ENCODE results near the gene DNAJC25.
A peak's percentile ranks its signal among the peaks of the same experiment; 100 is the strongest.
"Not testable (repeated sequence)": the region's sequence is repeated elsewhere in the genome, so short reads cannot be mapped to it uniquely, and the experiment has no call there.

The DNAJC25 gene

DNA sequence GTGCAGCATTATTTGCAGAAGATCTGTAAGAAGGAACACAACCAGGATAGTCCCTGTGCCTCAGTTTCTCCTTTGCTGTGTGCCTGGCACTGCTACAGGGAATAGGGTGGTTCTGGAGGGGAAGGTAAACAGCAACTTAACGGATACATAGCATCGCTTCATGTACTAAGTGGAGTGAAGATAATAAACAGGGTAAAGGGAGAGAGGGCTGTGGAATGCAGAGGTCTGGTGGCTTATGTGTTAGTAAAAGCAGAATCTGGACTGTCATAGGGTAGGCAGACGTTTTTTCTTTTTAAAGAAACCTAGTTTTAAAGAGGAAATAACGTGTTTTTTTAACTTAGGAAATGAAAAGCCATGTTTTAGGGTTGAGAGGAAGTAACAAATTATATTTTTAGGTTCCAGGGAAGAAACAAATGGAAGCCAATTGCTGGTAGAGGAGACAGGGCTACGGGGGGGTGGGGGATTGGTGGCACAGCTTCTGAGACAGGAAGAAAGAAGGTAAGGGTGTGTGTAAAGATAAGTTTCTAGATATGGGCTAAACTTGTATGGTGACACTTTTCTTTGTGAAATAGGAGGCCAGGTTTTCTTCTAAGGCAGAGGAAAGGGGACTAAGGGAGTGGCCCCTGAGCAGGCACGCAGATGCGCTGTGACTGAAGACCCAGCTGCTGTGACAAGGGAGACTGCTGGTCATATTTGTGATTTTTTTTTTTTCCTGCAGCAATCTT, 31.6 kb downstream of the DNAJC25 start:
- Histone ChIP-seq H3K27me3 (ENCODE audit: low read depth, low read length) (no peaks in the 10 kb centered on the region), H3K27ac (ENCODE audit: low read length) (peak overlapping the region; percentile 44), H3K9ac (ENCODE audit: low read length) (peak overlapping the region; percentile 85), H4K20me1 (ENCODE audit: insufficient read depth, low read length) (peaks cover 28% of the 10 kb centered on the region), H2AFZ (ENCODE audit: low read depth, low read length) (no peak overlapping the region), H3K4me3 (ENCODE audit: low read length) (peak overlapping the region; percentile 85), H3K4me2 (ENCODE audit: low read length) (peak overlapping the region; percentile 86), H3K36me3 (replicated peaks; ENCODE audit: low read depth, low read length) (peaks cover 32% of the 10 kb centered on the region), H3K9me3 (ENCODE audit: insufficient read depth, low read length) (no peaks in the 10 kb centered on the region), H3K79me2 (ENCODE audit: low read length) (peaks cover 37% of the 10 kb centered on the region), H3K4me1 (ENCODE audit: low read length) (peaks cover 11% of the 10 kb centered on the region; the same call in 1 of the 2 replicates)
- TF ChIP-seq, protein P1, sequence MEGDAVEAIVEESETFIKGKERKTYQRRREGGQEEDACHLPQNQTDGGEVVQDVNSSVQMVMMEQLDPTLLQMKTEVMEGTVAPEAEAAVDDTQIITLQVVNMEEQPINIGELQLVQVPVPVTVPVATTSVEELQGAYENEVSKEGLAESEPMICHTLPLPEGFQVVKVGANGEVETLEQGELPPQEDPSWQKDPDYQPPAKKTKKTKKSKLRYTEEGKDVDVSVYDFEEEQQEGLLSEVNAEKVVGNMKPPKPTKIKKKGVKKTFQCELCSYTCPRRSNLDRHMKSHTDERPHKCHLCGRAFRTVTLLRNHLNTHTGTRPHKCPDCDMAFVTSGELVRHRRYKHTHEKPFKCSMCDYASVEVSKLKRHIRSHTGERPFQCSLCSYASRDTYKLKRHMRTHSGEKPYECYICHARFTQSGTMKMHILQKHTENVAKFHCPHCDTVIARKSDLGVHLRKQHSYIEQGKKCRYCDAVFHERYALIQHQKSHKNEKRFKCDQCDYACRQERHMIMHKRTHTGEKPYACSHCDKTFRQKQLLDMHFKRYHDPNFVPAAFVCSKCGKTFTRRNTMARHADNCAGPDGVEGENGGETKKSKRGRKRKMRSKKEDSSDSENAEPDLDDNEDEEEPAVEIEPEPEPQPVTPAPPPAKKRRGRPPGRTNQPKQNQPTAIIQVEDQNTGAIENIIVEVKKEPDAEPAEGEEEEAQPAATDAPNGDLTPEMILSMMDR (IDR thresholded peaks at IDR 0.05; ENCODE audit: low read depth, low read length) = no peak
- no peak for TF ChIP-seq EZH2phosphoT487 (IDR thresholded peaks at IDR 0.05; ENCODE audit: low read depth)

DNA sequence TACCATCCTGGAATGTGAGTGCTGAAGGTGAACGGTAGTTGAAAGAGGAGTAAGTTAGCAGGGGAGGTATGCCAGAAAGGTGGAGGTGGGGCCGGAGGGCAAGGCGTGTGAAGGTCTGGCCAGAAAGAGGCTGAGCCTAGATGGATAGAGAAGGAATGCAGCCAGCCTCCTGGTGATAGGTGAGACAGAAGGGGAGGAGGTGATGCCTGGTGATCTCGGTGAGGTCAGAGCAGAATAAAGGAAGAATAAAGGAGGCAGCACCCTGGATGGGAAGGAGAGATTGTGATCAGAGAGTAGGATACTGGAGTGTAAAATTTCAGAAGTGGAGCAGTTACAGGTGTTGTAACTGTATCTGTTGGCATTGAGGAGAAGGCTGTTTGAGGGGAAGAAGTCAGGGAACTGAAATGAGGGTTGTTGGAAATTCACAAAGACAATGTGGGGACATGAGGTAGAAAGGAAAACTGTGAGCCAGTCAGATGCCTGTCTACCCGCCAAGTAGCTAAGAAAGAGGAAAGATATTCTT, 32.2 kb downstream of the DNAJC25 start:
- Histone ChIP-seq H3K4me2 (ENCODE audit: low read length) (no peak overlapping the region), H3K79me2 (ENCODE audit: low read length) (peaks cover 37% of the 10 kb centered on the region), H3K4me1 (ENCODE audit: low read length) (peaks cover 11% of the 10 kb centered on the region; the same call in 1 of the 2 replicates), H3K9me3 (ENCODE audit: insufficient read depth, low read length) (no peaks in the 10 kb centered on the region), H3K27me3 (ENCODE audit: low read depth, low read length) (no peaks in the 10 kb centered on the region), H3K9ac (ENCODE audit: low read length) (no peak overlapping the region), H3K4me3 (ENCODE audit: low read length) (no peak overlapping the region), H3K27ac (ENCODE audit: low read length) (no peak overlapping the region), H2AFZ (ENCODE audit: low read depth, low read length) (no peak overlapping the region), H3K36me3 (replicated peaks; ENCODE audit: low read depth, low read length) (peaks cover 32% of the 10 kb centered on the region), H4K20me1 (ENCODE audit: insufficient read depth, low read length) (peaks cover 28% of the 10 kb centered on the region)
- TF ChIP-seq EZH2phosphoT487 (IDR thresholded peaks at IDR 0.05; ENCODE audit: low read depth) = no peak
- TF ChIP-seq, protein P1 (IDR thresholded peaks at IDR 0.05; ENCODE audit: low read depth, low read length) = no peak

DNA sequence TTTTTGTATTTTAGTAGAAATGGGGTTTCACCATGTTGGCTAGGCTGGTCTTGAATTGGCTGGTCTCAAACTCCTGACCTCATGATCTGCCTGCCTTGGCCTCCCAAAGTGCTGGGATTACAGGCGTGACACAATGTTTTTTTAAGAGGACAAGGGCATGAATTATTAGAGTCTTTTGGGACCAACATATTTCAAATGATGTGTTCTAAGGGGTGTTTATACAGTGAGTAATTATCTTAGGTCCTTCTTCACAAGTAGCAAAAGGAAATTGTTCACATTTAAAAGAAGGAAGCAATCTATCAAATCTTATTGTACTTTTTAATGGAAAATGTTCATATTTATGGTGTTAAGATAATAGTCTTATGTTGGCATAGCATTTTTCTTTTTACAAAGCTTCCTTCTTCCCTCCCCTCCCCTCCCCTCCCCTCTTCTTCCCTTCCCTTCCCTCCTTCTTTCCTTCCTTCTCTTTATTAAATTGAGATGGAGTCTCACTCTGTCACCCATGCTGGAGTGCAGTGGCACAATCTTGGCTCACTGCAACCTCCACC, 37.0 kb downstream of the DNAJC25 start:
- Histone ChIP-seq H3K79me2 (ENCODE audit: low read length) (peaks cover 20% of the 10 kb centered on the region), H2AFZ (ENCODE audit: low read depth, low read length) (no peak overlapping the region), H3K27ac (ENCODE audit: low read length) (no peak overlapping the region), H3K4me2 (ENCODE audit: low read length) (no peak overlapping the region), H3K9me3 (ENCODE audit: insufficient read depth, low read length) (no peaks in the 10 kb centered on the region), H3K36me3 (replicated peaks; ENCODE audit: low read depth, low read length) (peaks cover 37% of the 10 kb centered on the region), H3K9ac (ENCODE audit: low read length) (no peak overlapping the region), H3K4me3 (ENCODE audit: low read length) (no peak overlapping the region), H3K4me1 (ENCODE audit: low read length) (peaks cover under 1% of the 10 kb centered on the region; the same call in 1 of the 2 replicates), H4K20me1 (ENCODE audit: insufficient read depth, low read length) (peaks cover 26% of the 10 kb centered on the region), H3K27me3 (ENCODE audit: low read depth, low read length) (no peaks in the 10 kb centered on the region)
- no peak for TF ChIP-seq EZH2phosphoT487 (IDR thresholded peaks at IDR 0.05; ENCODE audit: low read depth)

DNA sequence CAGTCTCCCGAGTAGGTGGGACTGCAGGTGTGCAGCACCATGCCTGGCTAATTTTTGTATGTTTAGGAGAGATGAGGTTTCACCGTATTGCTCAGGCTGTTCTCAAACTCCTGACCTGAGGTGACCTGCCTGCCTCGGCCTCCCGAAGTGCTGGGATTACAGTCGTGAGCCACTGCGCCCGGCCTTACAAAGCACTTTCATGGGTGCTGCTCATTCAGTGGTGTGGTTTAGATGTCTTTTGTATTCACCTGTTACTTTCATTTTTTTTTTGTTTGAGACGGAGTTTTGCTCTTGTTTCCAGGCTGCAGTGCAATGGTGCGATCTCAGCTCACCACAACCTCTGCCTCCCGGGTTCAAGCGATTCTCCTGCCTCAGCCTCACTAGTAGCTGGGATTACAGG, 37.5 kb downstream of the DNAJC25 start:
- not testable (repeated sequence) for H3K4me3 ChIP-seq (ENCODE audit: low read length); H2AFZ ChIP-seq (ENCODE audit: low read depth, low read length); H3K9ac ChIP-seq (ENCODE audit: low read length); H3K4me1 ChIP-seq (ENCODE audit: low read length); H3K27ac ChIP-seq (ENCODE audit: low read length); H3K4me2 ChIP-seq (ENCODE audit: low read length); H3K9me3 ChIP-seq (ENCODE audit: insufficient read depth, low read length); H3K27me3 ChIP-seq (ENCODE audit: low read depth, low read length)
- H3K36me3 ChIP-seq (replicated peaks; ENCODE audit: low read depth, low read length) = peaks cover 33% of the 10 kb centered on the region
- peaks cover 15% of the 10 kb centered on the region for H3K79me2 ChIP-seq (ENCODE audit: low read length)
- peaks cover 22% of the 10 kb centered on the region for H4K20me1 ChIP-seq (ENCODE audit: insufficient read depth, low read length)

DNA sequence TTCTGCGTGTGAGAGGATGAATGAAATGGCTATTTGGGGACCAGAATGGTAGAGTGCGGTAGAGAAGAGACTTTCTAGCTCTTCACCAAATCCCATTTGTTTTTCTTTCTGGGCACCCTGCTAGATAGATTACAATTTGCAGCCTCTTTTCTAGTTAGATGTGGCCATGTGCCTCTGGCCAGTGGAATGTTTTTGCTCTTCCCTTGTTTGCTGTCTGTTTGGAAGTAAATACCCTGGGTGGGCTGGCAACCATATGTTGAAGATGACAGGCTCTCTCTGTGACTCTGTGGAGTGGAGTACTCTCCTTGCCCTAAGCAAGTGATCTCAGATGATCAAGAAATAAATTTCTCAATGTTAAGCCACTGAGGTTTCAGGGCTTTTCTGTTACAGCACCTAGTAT, 43.2 kb downstream of the DNAJC25 start:
- H3K79me2 ChIP-seq (ENCODE audit: low read length) = no peaks in the 10 kb centered on the region
- H3K4me2 ChIP-seq (ENCODE audit: low read length) = no peak overlapping the region
- H3K27me3 ChIP-seq (ENCODE audit: low read depth, low read length) = no peaks in the 10 kb centered on the region
- no peaks in the 10 kb centered on the region for H4K20me1 ChIP-seq (ENCODE audit: insufficient read depth, low read length)
- no peak overlapping the region for H3K9ac ChIP-seq (ENCODE audit: low read length)
- H3K9me3 ChIP-seq (ENCODE audit: insufficient read depth, low read length) = no peaks in the 10 kb centered on the region
- H3K27ac ChIP-seq (ENCODE audit: low read length) = no peak overlapping the region
- H3K4me1 ChIP-seq (ENCODE audit: low read length) = no peaks in the 10 kb centered on the region
- TF ChIP-seq, protein P1 (IDR thresholded peaks at IDR 0.05; ENCODE audit: low read depth, low read length) = no peak
- no peak for TF ChIP-seq EZH2phosphoT487 (IDR thresholded peaks at IDR 0.05; ENCODE audit: low read depth)
- H3K4me3 ChIP-seq (ENCODE audit: low read length) = no peak overlapping the region
- peaks cover 11% of the 10 kb centered on the region for H3K36me3 ChIP-seq (replicated peaks; ENCODE audit: low read depth, low read length)
- no peak overlapping the region for H2AFZ ChIP-seq (ENCODE audit: low read depth, low read length)
